K562 (cell line): ENCODE measurements around the gene CD70. TPM values are rescaled to one million over a fixed set of nuclear protein-coding genes. Genes with fewer than 3 reads are reported as not detected.

Experiments
- ADNP ChIP-seq: fragments of 200-800 bp; sonication (Bioruptor generic); IDR thresholded peaks from 2 replicates; pipeline ENCODE4 v1.6.1; 2016; ENCODE audit warnings: missing genetic modification characterization, missing compliant biosample characterization
- HMG20B ChIP-seq: fragments of 250-450 bp; sonication (Bioruptor Pico); IDR thresholded peaks from 2 replicates; pipeline ENCODE4 v1.5.0; 2021; ENCODE audit warnings: mild to moderate bottlenecking
- JUN ChIP-seq, 2 experiments: sonication (generic) in 1 of 2; formaldehyde crosslinking in 1 of 2; IDR thresholded peaks; 2 replicates each; pipeline versions ENCODE4 v1.6.1 to v1.8.0; 2012 to 2022; ENCODE audit warnings: borderline replicate concordance in 2 of 2, mild to moderate bottlenecking in 2 of 2, improper control_type of control experiment in 1 of 2, low read depth in 1 of 2, low read length in 1 of 2, missing genetic modification reagents in 1 of 2
- MED1 ChIP-seq: sonication (generic); formaldehyde crosslinking; IDR thresholded peaks from 2 replicates; pipeline ENCODE4 v1.8.1; 2023; ENCODE audit warnings: missing genetic modification reagents, borderline replicate concordance
- MTA1 ChIP-seq: fragments of 450-650 bp; IDR thresholded peaks from 2 replicates; pipeline ENCODE4 v1.6.1; 2017; ENCODE audit warnings: borderline replicate concordance
- NFIX ChIP-seq: fragments of 250-450 bp; sonication (Bioruptor Pico); IDR thresholded peaks from 2 replicates; pipeline ENCODE4 v1.4.0; 2020; ENCODE audit warnings: low read depth, mild to moderate bottlenecking, moderate library complexity
- PML ChIP-seq: IDR thresholded peaks from 2 replicates; pipeline ENCODE4 v1.6.1; 2012; ENCODE audit warnings: low read length, inconsistent platforms
- RFX7 ChIP-seq: fragments of 250-450 bp; sonication (Bioruptor Pico); IDR thresholded peaks from 2 replicates; pipeline ENCODE4 v1.5.1; 2021; ENCODE audit warnings: mild to moderate bottlenecking
- SAFB ChIP-seq: fragments of 200-400 bp; formaldehyde crosslinking; IDR thresholded peaks from 2 replicates; pipeline ENCODE4 v1.6.1; 2017; ENCODE audit warnings: low read depth, low read length, borderline replicate concordance
- SLC30A9 ChIP-seq: fragments of 250-450 bp; sonication (Bioruptor Pico); IDR thresholded peaks from 2 replicates; pipeline ENCODE4 v1.8.0; 2022; ENCODE audit warnings: mild to moderate bottlenecking, moderate library complexity
- ZNF174 ChIP-seq: fragments of 250-450 bp; sonication (Bioruptor Pico); IDR thresholded peaks from 2 replicates; pipeline ENCODE4 v1.4.0; 2020; ENCODE audit warnings: mild to moderate bottlenecking
- ZNF77 ChIP-seq: fragments of 250-450 bp; sonication (Bioruptor Pico); IDR thresholded peaks from 2 replicates; pipeline ENCODE4 v1.5.0; 2020
- polyA plus RNA-seq, 8 experiments: library from polyadenylated mRNA; depleted of rRNA in 4 of 8; stranded (reverse) in 5 of 8; unstranded in 3 of 8; fragments of >200 nt; fragmentation: Nextera tagmentation in 2 of 8; fragmentation: Illumina TruSeq in 1 of 8; extraction: Ambion mirVana in 2 of 8; extraction: Trizol in 1 of 8; gene quantifications; 2 replicates each; pipeline versions ENCODE4 v1.2.1 to v1.2.3, GENCODE V29; 2011 to 2014; ENCODE audit warnings: inconsistent platforms in 1 of 8, missing spikeins in 1 of 8
- total RNA-seq, 7 experiments: library from RNA; depleted of rRNA in 6 of 7; stranded (reverse); fragments of >200 nt in 6 of 7; fragmentation: Illumina TruSeq in 2 of 7; extraction: Trizol in 2 of 7; gene quantifications; 2 replicates each; pipeline versions ENCODE4 v1.2.1 to v1.2.3, GENCODE V29; 2011 to 2021; ENCODE audit warnings: low replicate concordance in 1 of 7
- TF ChIP-seq, protein P1 (sequence below): fragments of 250-450 bp; sonication (Bioruptor Pico); IDR thresholded peaks from 2 replicates; pipeline ENCODE4 v1.4.0; 2020; ENCODE audit warnings: mild to moderate bottlenecking, moderate library complexity
- TF ChIP-seq, protein P2 (sequence below), 2 experiments: IDR thresholded peaks in 1 of 2; conservative IDR thresholded peaks in 1 of 2; 2 replicates each; pipeline ENCODE4 v1.6.1; 2016; ENCODE audit warnings: low read depth in 2 of 2, mild to moderate bottlenecking in 1 of 2, missing compliant biosample characterization in 1 of 2, missing genetic modification characterization in 1 of 2, moderate library complexity in 1 of 2
- TF ChIP-seq, protein P3 (sequence below), 2 experiments: fragments of 450-650 bp; IDR thresholded peaks; 2 replicates each; pipeline ENCODE4 v1.6.1; 2018; ENCODE audit warnings: mild to moderate bottlenecking in 2 of 2, low read depth in 1 of 2; ENCODE audit not compliant: partially characterized antibody in 2 of 2
- TF ChIP-seq, protein P4 (sequence below): sonication (generic); formaldehyde crosslinking; IDR thresholded peaks from 2 replicates; pipeline ENCODE4 v1.9.0; 2022; ENCODE audit warnings: mild to moderate bottlenecking, missing genetic modification reagents

Gene CD70
- total and polyA plus RNA-seq, 9 of the 15 experiments (the other 6 are each of a cell fraction or from before 2014, with no cell fraction given) = 0.06 to 0.58 (median 0.33) TPM; not detected in 4

DNA sequence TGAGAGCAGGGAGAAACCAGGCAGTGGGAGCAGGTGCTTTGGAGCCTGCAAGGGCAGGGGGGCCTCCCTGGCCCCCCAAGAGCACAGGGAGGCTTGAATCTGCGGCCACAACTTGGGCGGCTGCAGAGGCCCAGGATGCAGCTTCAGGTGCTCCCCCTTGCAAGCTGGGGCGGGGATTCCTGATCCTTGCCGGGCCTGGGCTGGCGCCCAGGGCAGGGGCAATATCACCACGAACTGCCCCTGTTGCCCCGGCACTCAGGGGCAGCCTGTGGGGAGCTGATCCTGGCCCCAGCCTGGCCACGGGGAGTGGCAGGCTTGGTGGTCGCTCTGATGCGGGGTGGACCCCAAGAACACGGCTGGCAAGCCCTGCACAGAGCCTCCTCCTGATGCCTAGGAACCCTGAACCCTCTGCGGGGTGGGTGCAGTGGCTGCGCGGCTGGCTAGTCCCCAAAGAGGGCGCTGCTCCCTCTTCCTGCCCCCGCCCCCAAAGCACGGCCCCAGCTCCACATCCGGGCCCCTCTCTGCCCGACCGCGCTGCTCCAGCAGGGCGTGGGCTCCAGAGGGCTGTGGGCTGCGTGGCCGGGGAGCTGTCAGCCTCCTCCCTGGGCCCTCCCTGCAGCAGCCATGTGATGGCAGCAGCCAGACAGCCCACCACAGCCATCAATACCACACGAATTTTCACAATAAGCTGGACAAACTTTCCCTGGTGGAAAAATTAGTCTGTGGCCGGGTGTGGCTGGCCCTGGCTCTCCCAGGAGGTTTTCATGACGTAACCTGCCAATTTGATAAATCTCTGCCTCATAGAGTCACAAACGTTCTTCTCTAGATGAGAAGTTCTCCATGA lies 39.1 kb downstream of the CD70 start (continued):
- TF ChIP-seq, protein P1, sequence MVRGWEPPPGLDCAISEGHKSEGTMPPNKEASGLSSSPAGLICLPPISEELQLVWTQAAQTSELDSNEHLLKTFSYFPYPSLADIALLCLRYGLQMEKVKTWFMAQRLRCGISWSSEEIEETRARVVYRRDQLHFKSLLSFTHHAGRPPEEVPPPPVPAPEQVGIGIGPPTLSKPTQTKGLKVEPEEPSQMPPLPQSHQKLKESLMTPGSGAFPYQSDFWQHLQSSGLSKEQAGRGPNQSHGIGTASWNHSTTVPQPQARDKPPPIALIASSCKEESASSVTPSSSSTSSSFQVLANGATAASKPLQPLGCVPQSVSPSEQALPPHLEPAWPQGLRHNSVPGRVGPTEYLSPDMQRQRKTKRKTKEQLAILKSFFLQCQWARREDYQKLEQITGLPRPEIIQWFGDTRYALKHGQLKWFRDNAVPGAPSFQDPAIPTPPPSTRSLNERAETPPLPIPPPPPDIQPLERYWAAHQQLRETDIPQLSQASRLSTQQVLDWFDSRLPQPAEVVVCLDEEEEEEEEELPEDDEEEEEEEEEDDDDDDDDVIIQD = no peak
- TF ChIP-seq ADNP (tag) (no peak), ZNF77 (CRISPR knock-in tag) (no peak), MTA1 (no peak), MED1 (CRISPR knock-in tag) (no peak), NFIX (CRISPR knock-in tag) (no peak), JUN (IDR thresholded peaks at IDR 0.05; ENCODE audit: borderline replicate concordance, low read depth, low read length) (peak; percentile 8; the same call in 1 of the 2 replicates), JUN (CRISPR knock-in tag; IDR thresholded peaks at IDR 0.05; ENCODE audit: borderline replicate concordance) (no peak), ZNF174 (CRISPR knock-in tag) (no peak), HMG20B (CRISPR knock-in tag) (no peak), SLC30A9 (no peak), SAFB (peak; percentile 47; the same call in 1 of the 2 replicates), RFX7 (CRISPR knock-in tag) (no peak), PML (no peak)
- TF ChIP-seq, protein P2, sequence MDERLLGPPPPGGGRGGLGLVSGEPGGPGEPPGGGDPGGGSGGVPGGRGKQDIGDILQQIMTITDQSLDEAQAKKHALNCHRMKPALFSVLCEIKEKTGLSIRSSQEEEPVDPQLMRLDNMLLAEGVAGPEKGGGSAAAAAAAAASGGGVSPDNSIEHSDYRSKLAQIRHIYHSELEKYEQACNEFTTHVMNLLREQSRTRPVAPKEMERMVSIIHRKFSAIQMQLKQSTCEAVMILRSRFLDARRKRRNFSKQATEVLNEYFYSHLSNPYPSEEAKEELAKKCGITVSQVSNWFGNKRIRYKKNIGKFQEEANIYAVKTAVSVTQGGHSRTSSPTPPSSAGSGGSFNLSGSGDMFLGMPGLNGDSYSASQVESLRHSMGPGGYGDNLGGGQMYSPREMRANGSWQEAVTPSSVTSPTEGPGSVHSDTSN (CRISPR knock-in tag; IDR thresholded peaks at IDR 0.05; ENCODE audit: low read depth) = no peak
- TF ChIP-seq, protein P2 (tag; conservative IDR thresholded peaks at IDR 0.05; ENCODE audit: low read depth) = peak; percentile 58
- TF ChIP-seq, protein P3, sequence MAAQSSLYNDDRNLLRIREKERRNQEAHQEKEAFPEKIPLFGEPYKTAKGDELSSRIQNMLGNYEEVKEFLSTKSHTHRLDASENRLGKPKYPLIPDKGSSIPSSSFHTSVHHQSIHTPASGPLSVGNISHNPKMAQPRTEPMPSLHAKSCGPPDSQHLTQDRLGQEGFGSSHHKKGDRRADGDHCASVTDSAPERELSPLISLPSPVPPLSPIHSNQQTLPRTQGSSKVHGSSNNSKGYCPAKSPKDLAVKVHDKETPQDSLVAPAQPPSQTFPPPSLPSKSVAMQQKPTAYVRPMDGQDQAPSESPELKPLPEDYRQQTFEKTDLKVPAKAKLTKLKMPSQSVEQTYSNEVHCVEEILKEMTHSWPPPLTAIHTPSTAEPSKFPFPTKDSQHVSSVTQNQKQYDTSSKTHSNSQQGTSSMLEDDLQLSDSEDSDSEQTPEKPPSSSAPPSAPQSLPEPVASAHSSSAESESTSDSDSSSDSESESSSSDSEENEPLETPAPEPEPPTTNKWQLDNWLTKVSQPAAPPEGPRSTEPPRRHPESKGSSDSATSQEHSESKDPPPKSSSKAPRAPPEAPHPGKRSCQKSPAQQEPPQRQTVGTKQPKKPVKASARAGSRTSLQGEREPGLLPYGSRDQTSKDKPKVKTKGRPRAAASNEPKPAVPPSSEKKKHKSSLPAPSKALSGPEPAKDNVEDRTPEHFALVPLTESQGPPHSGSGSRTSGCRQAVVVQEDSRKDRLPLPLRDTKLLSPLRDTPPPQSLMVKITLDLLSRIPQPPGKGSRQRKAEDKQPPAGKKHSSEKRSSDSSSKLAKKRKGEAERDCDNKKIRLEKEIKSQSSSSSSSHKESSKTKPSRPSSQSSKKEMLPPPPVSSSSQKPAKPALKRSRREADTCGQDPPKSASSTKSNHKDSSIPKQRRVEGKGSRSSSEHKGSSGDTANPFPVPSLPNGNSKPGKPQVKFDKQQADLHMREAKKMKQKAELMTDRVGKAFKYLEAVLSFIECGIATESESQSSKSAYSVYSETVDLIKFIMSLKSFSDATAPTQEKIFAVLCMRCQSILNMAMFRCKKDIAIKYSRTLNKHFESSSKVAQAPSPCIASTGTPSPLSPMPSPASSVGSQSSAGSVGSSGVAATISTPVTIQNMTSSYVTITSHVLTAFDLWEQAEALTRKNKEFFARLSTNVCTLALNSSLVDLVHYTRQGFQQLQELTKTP (IDR thresholded peaks at IDR 0.05; ENCODE audit: low read depth in 1 of 2, partially characterized antibody in 2 of 2) = no peak
- TF ChIP-seq, protein P4, sequence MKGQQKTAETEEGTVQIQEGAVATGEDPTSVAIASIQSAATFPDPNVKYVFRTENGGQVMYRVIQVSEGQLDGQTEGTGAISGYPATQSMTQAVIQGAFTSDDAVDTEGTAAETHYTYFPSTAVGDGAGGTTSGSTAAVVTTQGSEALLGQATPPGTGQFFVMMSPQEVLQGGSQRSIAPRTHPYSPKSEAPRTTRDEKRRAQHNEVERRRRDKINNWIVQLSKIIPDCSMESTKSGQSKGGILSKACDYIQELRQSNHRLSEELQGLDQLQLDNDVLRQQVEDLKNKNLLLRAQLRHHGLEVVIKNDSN = no peak
